LNCAP (cell line): ENCODE results near the gene KRT82.

Experiments used
- TF ChIP-seq, protein P1 (sequence below): fragments of 450-650 bp; IDR thresholded peaks from 2 replicates; pipeline ENCODE4 v1.5.1; 2017; ENCODE audit warnings: mild to moderate bottlenecking

The KRT82 gene

DNA sequence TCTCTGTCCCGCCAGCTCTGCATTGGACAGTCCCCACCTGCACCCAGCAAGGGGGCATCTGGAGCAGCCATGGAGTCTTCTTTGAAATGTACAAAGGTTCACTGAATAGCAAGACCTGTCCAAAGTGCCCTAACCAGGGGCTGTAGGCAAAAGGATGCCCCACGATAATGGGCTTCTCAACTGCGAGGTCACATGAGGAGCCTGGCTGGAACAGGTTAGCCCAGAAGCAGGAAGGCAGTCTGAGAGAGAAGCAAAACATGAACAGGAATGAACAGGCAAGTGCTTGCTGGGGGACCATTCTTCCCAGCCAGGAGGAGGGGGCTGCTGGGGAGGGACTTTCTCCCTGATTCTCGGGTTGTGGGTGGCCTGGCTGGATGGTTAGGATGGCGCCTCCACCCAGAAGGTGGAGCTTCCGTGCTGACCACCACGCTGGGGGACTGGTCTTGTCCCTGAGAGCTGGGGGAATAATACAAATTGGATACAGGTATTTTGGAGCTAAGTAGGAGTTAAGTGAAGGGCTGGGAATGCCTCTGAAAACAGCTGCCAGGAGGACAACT, 46.0 kb downstream of the KRT82 start:
- TF ChIP-seq, protein P1, sequence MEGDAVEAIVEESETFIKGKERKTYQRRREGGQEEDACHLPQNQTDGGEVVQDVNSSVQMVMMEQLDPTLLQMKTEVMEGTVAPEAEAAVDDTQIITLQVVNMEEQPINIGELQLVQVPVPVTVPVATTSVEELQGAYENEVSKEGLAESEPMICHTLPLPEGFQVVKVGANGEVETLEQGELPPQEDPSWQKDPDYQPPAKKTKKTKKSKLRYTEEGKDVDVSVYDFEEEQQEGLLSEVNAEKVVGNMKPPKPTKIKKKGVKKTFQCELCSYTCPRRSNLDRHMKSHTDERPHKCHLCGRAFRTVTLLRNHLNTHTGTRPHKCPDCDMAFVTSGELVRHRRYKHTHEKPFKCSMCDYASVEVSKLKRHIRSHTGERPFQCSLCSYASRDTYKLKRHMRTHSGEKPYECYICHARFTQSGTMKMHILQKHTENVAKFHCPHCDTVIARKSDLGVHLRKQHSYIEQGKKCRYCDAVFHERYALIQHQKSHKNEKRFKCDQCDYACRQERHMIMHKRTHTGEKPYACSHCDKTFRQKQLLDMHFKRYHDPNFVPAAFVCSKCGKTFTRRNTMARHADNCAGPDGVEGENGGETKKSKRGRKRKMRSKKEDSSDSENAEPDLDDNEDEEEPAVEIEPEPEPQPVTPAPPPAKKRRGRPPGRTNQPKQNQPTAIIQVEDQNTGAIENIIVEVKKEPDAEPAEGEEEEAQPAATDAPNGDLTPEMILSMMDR, result no peak

DNA sequence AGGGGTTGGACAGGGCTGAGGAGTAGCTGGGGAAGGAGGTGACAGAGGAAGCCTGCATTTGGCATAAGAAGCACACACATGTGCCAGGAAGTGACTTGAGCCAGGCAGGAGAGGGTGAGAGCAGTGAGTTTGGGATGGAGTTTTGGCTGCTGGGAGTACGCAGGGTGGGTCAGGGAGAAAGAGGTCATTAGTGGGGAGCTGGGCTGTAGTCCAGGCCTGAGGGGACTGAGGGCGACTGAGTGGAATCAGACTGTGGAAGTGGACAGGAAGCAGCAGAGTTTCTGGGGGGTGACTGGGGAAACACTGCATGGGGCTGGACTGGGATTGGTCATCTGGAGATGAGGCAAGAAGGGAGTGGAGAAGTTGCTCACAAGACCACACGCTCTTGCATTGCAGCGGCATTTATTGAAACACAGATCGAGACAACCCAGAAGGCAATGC, 46.5 kb downstream of the KRT82 start:
- TF ChIP-seq, protein P1, result no peak

DNA sequence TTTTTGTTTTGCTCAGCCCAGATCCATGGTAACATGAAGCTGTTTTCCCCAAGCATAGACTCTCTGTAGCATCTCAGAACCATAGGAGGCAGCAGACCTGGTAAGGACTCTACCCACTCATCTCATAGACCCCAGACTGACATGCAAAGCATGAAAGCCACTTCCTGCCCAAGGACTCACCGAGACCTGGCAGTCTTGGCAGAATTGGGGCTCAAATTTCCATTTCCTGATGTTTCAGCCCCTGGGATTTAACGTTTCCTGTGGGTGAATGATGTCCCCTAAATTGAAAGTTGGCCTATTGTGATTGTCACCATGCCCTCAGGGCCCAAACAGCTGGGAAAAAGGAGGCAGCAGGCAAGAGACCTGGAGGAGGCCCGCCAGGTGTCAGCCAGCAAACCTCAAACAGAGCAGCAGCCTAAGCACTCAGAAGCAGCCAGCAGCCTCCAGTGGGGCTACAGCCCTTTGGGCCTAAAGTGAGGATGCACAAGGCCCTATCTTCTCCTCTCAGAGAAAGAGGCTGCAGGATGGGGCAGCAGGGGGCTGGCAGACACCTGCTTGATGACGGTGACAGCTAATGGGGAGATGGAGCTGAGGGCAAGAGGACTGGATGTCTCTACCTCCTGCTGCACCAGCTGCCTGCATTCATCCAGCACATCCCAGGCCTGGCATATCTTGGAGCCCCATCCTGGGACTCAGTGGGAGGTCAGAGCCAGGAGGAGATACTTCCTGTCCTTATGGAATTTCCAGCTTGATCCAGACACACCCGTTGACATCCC, 47.4 kb downstream of the KRT82 start:
- TF ChIP-seq, protein P1, result no peak

GRCh38 chr12:52356762-52357580, 49.2 kb downstream of the KRT82 start:
- TF ChIP-seq, protein P1, result no peak

DNA sequence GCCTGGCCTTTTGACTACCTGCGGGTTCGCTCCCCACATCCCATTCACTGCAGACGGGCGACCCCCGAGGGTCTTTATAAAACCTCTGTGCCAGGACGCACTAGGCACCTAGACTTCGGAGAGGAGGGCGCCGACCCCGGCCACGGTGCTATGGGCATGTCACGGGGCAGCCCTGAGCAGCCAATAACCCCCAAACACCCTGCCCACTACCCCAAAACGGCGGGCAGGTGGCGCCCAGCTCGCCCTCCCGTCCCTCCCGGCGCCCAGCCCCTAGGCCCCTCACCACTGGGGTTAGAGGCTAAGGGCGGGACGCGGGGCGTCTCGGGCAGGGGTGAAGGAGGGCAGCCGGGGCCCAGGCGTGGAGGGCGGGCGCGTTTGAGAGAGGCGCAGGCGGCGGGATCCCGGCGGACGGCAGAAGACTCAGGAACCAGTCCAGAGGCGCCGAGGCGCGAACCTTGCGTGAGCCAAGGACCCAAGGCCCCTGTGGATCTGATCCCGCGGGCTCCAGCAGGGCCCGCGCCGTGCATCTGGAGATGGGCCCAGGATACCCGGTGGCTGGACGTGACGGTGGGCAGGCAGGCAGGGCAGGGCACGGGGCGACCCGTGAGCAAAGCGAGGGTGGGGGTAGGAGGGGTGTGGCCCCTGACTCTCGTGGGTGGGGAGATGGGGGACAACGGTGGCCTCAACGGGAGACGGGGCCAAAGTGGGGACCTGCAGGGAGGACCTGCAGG, 49.9 kb downstream of the KRT82 start:
- TF ChIP-seq, protein P1, result no peak

DNA sequence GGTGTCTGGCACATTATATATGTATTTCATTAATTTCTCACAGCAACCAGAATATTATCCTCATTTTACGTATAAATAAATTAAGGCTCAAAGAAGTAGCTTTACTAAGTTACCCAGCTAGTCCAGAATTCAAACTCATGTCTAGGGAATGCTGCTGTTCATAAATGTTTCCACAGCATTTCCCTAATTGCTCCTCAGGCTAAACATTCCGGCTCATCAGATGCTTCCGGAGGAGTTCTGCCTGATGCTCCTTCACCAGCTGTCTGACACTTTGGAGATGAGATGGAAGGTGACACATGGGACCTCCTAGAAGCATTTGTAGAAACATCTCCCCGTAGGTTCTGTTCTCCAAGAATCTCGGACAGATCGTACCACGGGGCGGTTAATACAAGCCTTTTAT, 51.0 kb downstream of the KRT82 start:
- TF ChIP-seq, protein P1, result no peak

- TF ChIP-seq, protein P1, result no peak
These were observed 51.9 kb downstream of the KRT82 start for GRCh38 chr12:52354200-52354599.
